GM18499 (cell line): ENCODE results near the gene ATP2B2.

Experiments used
- ATAC-seq: cut with Tn5 transposase; IDR thresholded peaks from one replicate; pipeline ENCODE4 v1.9.1; 2021; ENCODE audit warnings: moderate number of reproducible peaks; ENCODE audit not compliant: insufficient read depth, unreplicated experiment

The ATP2B2 gene

GRCh38 chr3:10292505-10293419 lies 212.6 kb downstream of the ATP2B2 start, which contains the start of gene GHRL:
Gene GHRL (minus strand): TSS chr3:10292947. CDS start chr3:10290180, 2,767 bp downstream.
- ATAC-seq: no peak

GRCh38 chr3:10291641-10292040 lies 213.7 kb downstream of the ATP2B2 start:
- ATAC-seq: no peak

GRCh38 chr3:10290481-10291176 lies 214.8 kb downstream of the ATP2B2 start:
- ATAC-seq: no peak

GRCh38 chr3:10289787-10290355 lies 215.5 kb downstream of the ATP2B2 start:
- ATAC-seq: no peak

- no peak for ATAC-seq
These were observed 216.3 kb downstream of the ATP2B2 start for GRCh38 chr3:10289077-10289476.

GRCh38 chr3:10288575-10288960 lies 216.8 kb downstream of the ATP2B2 start:
- ATAC-seq: no peak

- ATAC-seq: no peak
These were observed 217.3 kb downstream of the ATP2B2 start for GRCh38 chr3:10287936-10288574.

GRCh38 chr3:10286596-10287295 lies 218.6 kb downstream of the ATP2B2 start:
- ATAC-seq: no peak

- no peak for ATAC-seq
These were observed 219.3 kb downstream of the ATP2B2 start for GRCh38 chr3:10286133-10286524.

GRCh38 chr3:10285272-10286132 lies 219.9 kb downstream of the ATP2B2 start:
- ATAC-seq: no peak

GRCh38 chr3:10284496-10284895 lies 220.9 kb downstream of the ATP2B2 start:
- no peak for ATAC-seq

- ATAC-seq: no peak
These were observed 221.7 kb downstream of the ATP2B2 start for GRCh38 chr3:10283638-10284037.

- ATAC-seq: no peak
These were observed 223.4 kb downstream of the ATP2B2 start for GRCh38 chr3:10281951-10282350.

- no peak for ATAC-seq
These were observed 224.8 kb downstream of the ATP2B2 start for GRCh38 chr3:10280571-10280970.

- ATAC-seq: no peak
These were observed 225.2 kb downstream of the ATP2B2 start for GRCh38 chr3:10280177-10280529.

GRCh38 chr3:10279384-10280176 lies 225.8 kb downstream of the ATP2B2 start:
- no peak for ATAC-seq

GRCh38 chr3:10278501-10278900 lies 226.9 kb downstream of the ATP2B2 start:
- no peak for ATAC-seq

- ATAC-seq: no peak
These were observed 228.2 kb downstream of the ATP2B2 start for GRCh38 chr3:10277115-10277625.
